ENCODE results near the gene SETBP1.

SETBP1 gene

GRCh38 chr18:44946529-44947113 is 265.9 kb downstream of the SETBP1 start:
- FAIRE-seq = no peak

GRCh38 chr18:44949967-44950366 is 269.3 kb downstream of the SETBP1 start:
- no peak for FAIRE-seq

- FAIRE-seq = no peak
Measured at GRCh38 chr18:44950685-44951195, 270.1 kb downstream of the SETBP1 start.

GRCh38 chr18:44951748-44952147 is 271.1 kb downstream of the SETBP1 start:
- no peak for FAIRE-seq

- FAIRE-seq = no peak
Measured at GRCh38 chr18:44954257-44954656, 273.6 kb downstream of the SETBP1 start.

GRCh38 chr18:44955825-44956224 is 275.1 kb downstream of the SETBP1 start:
- FAIRE-seq = no peak

- no peak for FAIRE-seq
Measured at GRCh38 chr18:44957025-44957424, 276.3 kb downstream of the SETBP1 start.

GRCh38 chr18:44957461-44957860 is 276.8 kb downstream of the SETBP1 start:
- FAIRE-seq = no peak

GRCh38 chr18:44958040-44958439 is 277.4 kb downstream of the SETBP1 start:
- no peak for FAIRE-seq

GRCh38 chr18:44958455-44958854 is 277.8 kb downstream of the SETBP1 start:
- FAIRE-seq = no peak

GRCh38 chr18:44959013-44959412 is 278.3 kb downstream of the SETBP1 start:
- no peak for FAIRE-seq

- FAIRE-seq = no peak
Measured at GRCh38 chr18:44960580-44960979, 279.9 kb downstream of the SETBP1 start.

GRCh38 chr18:44961288-44961995 is 280.8 kb downstream of the SETBP1 start:
- FAIRE-seq = no peak

GRCh38 chr18:44967599-44967998 is 286.9 kb downstream of the SETBP1 start:
- no peak for FAIRE-seq

- FAIRE-seq = no peak
Measured at GRCh38 chr18:44968336-44968735, 287.6 kb downstream of the SETBP1 start.

GRCh38 chr18:44969214-44969795 is 288.6 kb downstream of the SETBP1 start:
- FAIRE-seq = no peak

GRCh38 chr18:44973282-44973681 is 292.6 kb downstream of the SETBP1 start:
- no peak for FAIRE-seq

- no peak for FAIRE-seq
Measured at GRCh38 chr18:44974174-44974573, 293.5 kb downstream of the SETBP1 start.

- no peak for FAIRE-seq
Measured at GRCh38 chr18:44977856-44978255, 297.2 kb downstream of the SETBP1 start.

- FAIRE-seq = no peak
Measured at GRCh38 chr18:44979748-44980147, 299.1 kb downstream of the SETBP1 start.

- FAIRE-seq = no peak
Measured at GRCh38 chr18:44981121-44981520, 300.4 kb downstream of the SETBP1 start.

- FAIRE-seq = no peak
Measured at GRCh38 chr18:44986933-44987332, 306.2 kb downstream of the SETBP1 start.

- FAIRE-seq = no peak
Measured at GRCh38 chr18:44987371-44987770, 306.7 kb downstream of the SETBP1 start.
